Spleen (tissue), 11 donors: ENCODE data around the gene NR2F6. TPM values are rescaled to one million over a fixed set of nuclear protein-coding genes. Genes with fewer than 3 reads are reported as not detected.

Experiments
- DNase-seq: peaks from one replicate; pipeline ENCODE4 v3.0.0-alpha.2; 2020
- H3K27ac ChIP-seq, 8 donors: fragments of 200-600 bp; sonication (generic) in 7 of 8; 1 replicate in 4 of 8; 2 replicates in 4 of 8; pipeline versions ENCODE4 v1.5.0 to v1.8.0; 2016 to 2021; ENCODE audit warnings: inconsistent platforms in 4 of 8, mild to moderate bottlenecking in 4 of 8, moderate library complexity in 1 of 8
- H3K27me3 ChIP-seq, 7 donors: fragments of 200-600 bp; sonication (generic) in 6 of 7; replicated peaks in 1 of 7; 1 replicate in 4 of 7; 2 replicates in 3 of 7; pipeline versions ENCODE4 v1.5.0 to v1.8.0; 2016 to 2021; ENCODE audit warnings: inconsistent platforms in 3 of 7, mild to moderate bottlenecking in 1 of 7
- H3K36me3 ChIP-seq, 6 donors: fragments of 200-600 bp; sonication (generic) in 5 of 6; 1 replicate in 4 of 6; 2 replicates in 2 of 6; pipeline versions ENCODE4 v1.5.0 to v1.8.0; 2016 to 2021; ENCODE audit warnings: inconsistent platforms in 2 of 6
- H3K4me1 ChIP-seq, 6 donors: fragments of 200-600 bp; sonication (generic) in 5 of 6; 1 replicate in 3 of 6; 2 replicates in 3 of 6; pipeline versions ENCODE4 v1.5.0 to v1.8.0; 2016 to 2021; ENCODE audit warnings: inconsistent platforms in 3 of 6
- H3K4me3 ChIP-seq, 8 donors: fragments of 200-600 bp; sonication (generic) in 7 of 8; 1 replicate in 4 of 8; 2 replicates in 4 of 8; pipeline versions ENCODE4 v1.5.0 to v1.8.0; 2016 to 2021; ENCODE audit warnings: inconsistent platforms in 4 of 8, mild to moderate bottlenecking in 4 of 8, moderate library complexity in 2 of 8
- H3K9me3 ChIP-seq, 8 donors: fragments of 200-600 bp; sonication (generic) in 7 of 8; 1 replicate in 4 of 8; 2 replicates in 4 of 8; pipeline versions ENCODE4 v1.5.0 to v1.8.0; 2016 to 2021; ENCODE audit warnings: inconsistent platforms in 4 of 8
- CTCF ChIP-seq, 11 experiments: fragments of 200-600 bp in 7 of 11; fragments of 450-650 bp in 4 of 11; sonication (generic) in 4 of 11; IDR thresholded peaks in 8 of 11; conservative IDR thresholded peaks in 3 of 11; 1 replicate in 7 of 11; 2 replicates in 4 of 11; pipeline versions ENCODE4 v1.4.0 to v1.8.0; 2016 to 2021; ENCODE audit warnings: antibody characterized with exemption in 11 of 11, inconsistent platforms in 4 of 11, mild to moderate bottlenecking in 1 of 11
- POLR2A ChIP-seq, 3 donors: fragments of 450-650 bp; IDR thresholded peaks; one replicate each; pipeline ENCODE4 v1.5.1; 2017; ENCODE audit warnings: antibody characterized with exemption in 3 of 3, mild to moderate bottlenecking in 1 of 3
- POLR2AphosphoS5 ChIP-seq, 3 donors: sonication (generic); formaldehyde crosslinking; IDR thresholded peaks; one replicate each; pipeline ENCODE4 v1.5.1; 2017; ENCODE audit warnings: antibody characterized with exemption in 3 of 3
- WGBS, 5 donors: extraction: QIAGEN DNeasy Blood & Tissue Kit in 3 of 5; methylation state at CpG; one replicate each; pipeline versions ENCODE4 v1.1.5 to v1.1.7; 2013 to 2018; 5-methylcytosine and 5-hydroxymethylcytosine counted together
- intact Hi-C: fragments of 100-400 bp; cut with DNase I; formaldehyde crosslinking; loops from one replicate; pipeline ENCODE4 v1.15.0; 2023; ENCODE audit warnings: low total_unique reads
- polyA plus RNA-seq, 3 donors: library from polyadenylated mRNA; stranded (reverse); fragments of 200-250 nt; gene quantifications; one replicate each; pipeline ENCODE4 v1.2.1, GENCODE V29; 2013
- total RNA-seq, 7 donors: library from RNA; depleted of rRNA in 3 of 7; stranded (reverse); fragments of >200 nt in 3 of 7; fragmentation: NEBNext Ultra II Directional in 4 of 7; extraction: Animal tissue kit (Norgen Biotek cat#: 25700) in 4 of 7; gene quantifications; one replicate each; pipeline versions ENCODE4 v1.1.0 to v1.2.1, GENCODE V29; 2016 to 2021
- donor health status: healthy with polysubstance abuse.
- donor health status: DM: no; HTN: no; CAD: no; lungs with moderate emphysema.
- donor health status: DM: no; HTN: no; CAD: no.
- donor health status: Bipolar disorder and iron deficiency.
- donor health status: healthy.
- donor health status: DM: no; HTN: no; CAD: no.
- donor health status: DM: yes; HTN: yes; CAD: no.

NR2F6 gene
- total and polyA plus RNA-seq, 10 donors = 6.6 to 15.0 (median 13.0) TPM

- peak; percentile 94 for DNase-seq
- peak; percentile 53 to 87 (median 75) for TF ChIP-seq CTCF (IDR thresholded peaks at IDR 0.05 in 8 of 11, conservative IDR thresholded peaks at IDR 0.05 in 3 of 11)
- no peak for TF ChIP-seq POLR2A (IDR thresholded peaks at IDR 0.05)
- TF ChIP-seq POLR2AphosphoS5 (IDR thresholded peaks at IDR 0.05) = peak; percentile 63 to 84 (median 78)
- intact Hi-C loops = loop anchor here (5.0 kb wide), 1 partner anchor 95 kb away; no protein-coding TSS in a partner anchor
- peaks cover 0 to 8% (median 0%) of the 10 kb centered on the region in 7 donors for H3K27me3 ChIP-seq
- peak overlapping the region; percentile 35 to 84 (median 76) for H3K27ac ChIP-seq
- peak overlapping the region; percentile 63 to 85 (median 71) for H3K4me3 ChIP-seq
- 0 to 7% (median 2%) methylated on average over 19 to 46 of the region's 46 CpGs for WGBS, 5 donors
- no peaks in the 10 kb centered on the region for H3K9me3 ChIP-seq
- H3K4me1 ChIP-seq = peaks cover 0 to 49% (median 16%) of the 10 kb centered on the region in 6 donors
- peaks cover 0 to 10% (median 0%) of the 10 kb centered on the region in 6 donors for H3K36me3 ChIP-seq
Measured at GRCh38 chr19:17292301-17293074, 46.8 kb upstream of the NR2F6 start.

GRCh38 chr19:17289489-17289888, 43.8 kb upstream of the NR2F6 start:
- Histone ChIP-seq H3K4me3 (peak overlapping the region in 1 of 8 donors; percentile 27), H3K36me3 (peaks cover 0 to 18% (median 0%) of the 10 kb centered on the region in 6 donors), H3K4me1 (peaks cover 0 to 40% (median 13%) of the 10 kb centered on the region in 6 donors), H3K27ac (no peak overlapping the region), H3K27me3 (peaks cover 0 to 8% (median 0%) of the 10 kb centered on the region in 7 donors), H3K9me3 (no peaks in the 10 kb centered on the region)
- WGBS, 5 donors = 12 to 18% (median 15%) methylated on average over 11 to 22 of the region's 22 CpGs
- DNase-seq = peak; percentile 85
- TF ChIP-seq POLR2AphosphoS5 (IDR thresholded peaks at IDR 0.05) (no peak), CTCF (IDR thresholded peaks at IDR 0.05 in 8 of 11, conservative IDR thresholded peaks at IDR 0.05 in 3 of 11) (peak in 1 of 11 experiments; percentile 14)
- intact Hi-C loops = no loop called here

- 89 to 98% (median 91%) methylated on average over 9 of the region's 9 CpGs for WGBS, 5 donors
- intact Hi-C loops = no loop called here
Measured at GRCh38 chr19:17286752-17287151, 41.0 kb upstream of the NR2F6 start.

More at GRCh38 chr19:17286752-17287151, 41.0 kb upstream of the NR2F6 start:
- peaks cover 0 to 21% (median 8%) of the 10 kb centered on the region in 7 donors for H3K27me3 ChIP-seq
- no peaks in the 10 kb centered on the region for H3K9me3 ChIP-seq
- no peak overlapping the region for H3K4me3 ChIP-seq
- TF ChIP-seq POLR2AphosphoS5 (IDR thresholded peaks at IDR 0.05) (no peak), CTCF (IDR thresholded peaks at IDR 0.05 in 8 of 11, conservative IDR thresholded peaks at IDR 0.05 in 3 of 11) (no peak), POLR2A (IDR thresholded peaks at IDR 0.05) (no peak)
- no peak for DNase-seq
- H3K27ac ChIP-seq = no peak overlapping the region
- peaks cover 0 to 25% (median 3%) of the 10 kb centered on the region in 6 donors for H3K36me3 ChIP-seq
- peaks cover 8 to 27% (median 17%) of the 10 kb centered on the region in 6 donors for H3K4me1 ChIP-seq
